HepG2 (cell line): ENCODE data around the gene SFXN5. TPM values are rescaled to one million over a fixed set of nuclear protein-coding genes. Genes with fewer than 3 reads are reported as not detected.
A peak's percentile ranks its signal among the peaks of the same experiment; 100 is the strongest.

Experiments
- EEA1 ChIP-seq: sonication (generic); formaldehyde crosslinking; IDR thresholded peaks from 2 replicates; pipeline ENCODE4 v1.5.1; 2020; ENCODE audit warnings: mild to moderate bottlenecking, missing genetic modification reagents, borderline replicate concordance
- ETV5 ChIP-seq: IDR thresholded peaks from 2 replicates; pipeline ENCODE4 v1.6.1; 2018; ENCODE audit warnings: missing biosample characterization, missing genetic modification reagents, inconsistent platforms, borderline replicate concordance
- KDM5B ChIP-seq: sonication (generic); formaldehyde crosslinking; IDR thresholded peaks from 2 replicates; pipeline ENCODE4 v1.4.0; 2020; ENCODE audit warnings: missing genetic modification reagents, mild to moderate bottlenecking, borderline replicate concordance
- MIXL1 ChIP-seq: IDR thresholded peaks from 2 replicates; pipeline ENCODE4 v1.6.1; 2016
- RORA ChIP-seq: sonication (generic); formaldehyde crosslinking; IDR thresholded peaks from 2 replicates; pipeline ENCODE4 v1.5.0; 2020; ENCODE audit warnings: mild to moderate bottlenecking, missing genetic modification reagents, moderate library complexity
- SIX4 ChIP-seq: sonication (generic); formaldehyde crosslinking; IDR thresholded peaks from 2 replicates; pipeline ENCODE4 v1.4.0; 2020; ENCODE audit warnings: missing genetic modification reagents
- WIZ ChIP-seq: sonication (generic); formaldehyde crosslinking; IDR thresholded peaks from 2 replicates; pipeline ENCODE4 v1.5.1; 2020; ENCODE audit warnings: mild to moderate bottlenecking, missing genetic modification reagents
- ZFP41 ChIP-seq: sonication (generic); formaldehyde crosslinking; IDR thresholded peaks from 2 replicates; pipeline ENCODE4 v1.4.0; 2020; ENCODE audit warnings: mild to moderate bottlenecking, missing genetic modification reagents, borderline replicate concordance
- ZNF510 ChIP-seq: sonication (generic); formaldehyde crosslinking; IDR thresholded peaks from 2 replicates; pipeline ENCODE4 v1.4.0; 2020; ENCODE audit warnings: low read depth, mild to moderate bottlenecking, missing genetic modification reagents
- ZNF672 ChIP-seq: sonication (generic); formaldehyde crosslinking; IDR thresholded peaks from 2 replicates; pipeline ENCODE4 v1.8.1; 2022; ENCODE audit warnings: missing genetic modification reagents
- ZSCAN30 ChIP-seq: sonication (generic); formaldehyde crosslinking; IDR thresholded peaks from 2 replicates; pipeline ENCODE4 v1.5.0; 2020; ENCODE audit warnings: mild to moderate bottlenecking, missing genetic modification reagents
- polyA plus RNA-seq, 8 experiments: library from polyadenylated mRNA; depleted of rRNA in 3 of 8; stranded (reverse) in 7 of 8; unstranded in 1 of 8; fragments of >200 nt; fragmentation: Illumina TruSeq in 4 of 8; extraction: Trizol in 4 of 8; gene quantifications; 2 replicates each; pipeline versions ENCODE4 v1.2.1 to v1.2.3, GENCODE V29; 2011 to 2016; ENCODE audit warnings: low read depth in 4 of 8, missing spikeins in 1 of 8, mixed read lengths in 1 of 8; ENCODE audit not compliant: insufficient read depth in 1 of 8
- total RNA-seq, 5 experiments: library from RNA; depleted of rRNA; stranded (reverse); fragments of >200 nt; fragmentation: Illumina TruSeq; extraction: Trizol; gene quantifications; 2 replicates each; pipeline ENCODE4 v1.2.3, GENCODE V29; 2016; ENCODE audit warnings: low read depth in 1 of 5
- TF ChIP-seq, protein P1 (sequence below): sonication (generic); formaldehyde crosslinking; IDR thresholded peaks from 2 replicates; pipeline ENCODE4 v1.4.0; 2020; ENCODE audit warnings: missing genetic modification reagents; ENCODE audit errors: not compliant biosample characterization
- TF ChIP-seq, protein P2 (sequence below): sonication (generic); formaldehyde crosslinking; IDR thresholded peaks from 2 replicates; pipeline ENCODE4 v1.4.0; 2020; ENCODE audit warnings: missing genetic modification reagents, borderline replicate concordance
- TF ChIP-seq, protein P3 (sequence below): sonication (generic); formaldehyde crosslinking; IDR thresholded peaks from 2 replicates; pipeline ENCODE4 v1.4.0; 2020; ENCODE audit warnings: missing genetic modification reagents
- TF ChIP-seq, protein P4 (sequence below): sonication (generic); formaldehyde crosslinking; conservative IDR thresholded peaks from 2 replicates; pipeline ENCODE4 v1.4.0; 2020; ENCODE audit warnings: missing genetic modification reagents
- TF ChIP-seq, protein P5 (sequence below): sonication (generic); formaldehyde crosslinking; IDR thresholded peaks from 2 replicates; pipeline ENCODE4 v1.4.0; 2020; ENCODE audit warnings: missing genetic modification reagents
- TF ChIP-seq, protein P6 (sequence below): sonication (generic); formaldehyde crosslinking; IDR thresholded peaks from 2 replicates; pipeline ENCODE4 v1.9.0; 2021; ENCODE audit warnings: missing genetic modification reagents, borderline replicate concordance

The SFXN5 gene
- total and polyA plus RNA-seq, 2 of the 13 experiments (the other 11 are each of a cell fraction or from before 2014, with no cell fraction given) = 34.9 to 37.4 TPM

DNA sequence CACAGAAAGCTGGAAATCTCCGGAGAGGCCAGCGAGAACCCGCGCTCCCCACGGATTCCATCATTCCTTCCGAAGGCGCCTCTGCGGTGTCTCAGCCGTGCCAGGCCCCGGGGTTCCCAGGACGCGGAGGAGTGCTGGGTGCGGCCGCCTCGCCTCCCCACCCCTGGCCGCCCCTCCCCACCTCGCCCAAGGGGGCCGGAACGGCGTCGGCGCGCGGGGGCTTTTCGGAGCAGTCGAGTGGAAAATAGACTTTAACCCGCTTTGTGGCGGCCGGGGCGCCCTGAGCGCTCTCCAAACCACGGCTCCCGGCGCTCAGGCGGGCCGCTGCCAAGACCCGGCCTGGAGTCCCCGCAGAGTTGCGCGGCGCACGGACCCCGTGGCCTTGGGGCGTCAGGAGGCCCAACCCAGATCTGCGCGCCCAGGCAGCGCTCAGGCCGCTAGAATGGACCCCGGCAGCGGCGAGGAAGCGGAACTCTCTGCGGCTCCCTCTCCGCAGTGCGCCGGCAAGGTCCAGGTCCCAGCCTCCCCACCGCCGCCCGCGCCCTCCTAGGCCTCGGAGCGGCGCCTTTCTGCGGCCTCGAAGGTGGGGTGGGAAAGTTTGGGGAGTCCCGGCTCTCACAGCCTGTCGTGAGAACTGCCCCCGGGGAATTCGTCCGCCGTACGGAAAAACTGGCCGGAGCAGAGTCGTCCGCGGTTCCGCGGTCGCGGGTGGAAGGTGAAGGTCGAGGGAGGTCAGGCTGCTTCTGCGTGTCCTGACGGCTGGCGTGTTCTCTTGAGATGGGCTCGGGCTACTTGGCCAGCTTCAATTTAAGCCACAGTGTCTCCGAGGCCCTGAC lies 155.4 kb downstream of the SFXN5 start (continued):
- TF ChIP-seq, protein P1, sequence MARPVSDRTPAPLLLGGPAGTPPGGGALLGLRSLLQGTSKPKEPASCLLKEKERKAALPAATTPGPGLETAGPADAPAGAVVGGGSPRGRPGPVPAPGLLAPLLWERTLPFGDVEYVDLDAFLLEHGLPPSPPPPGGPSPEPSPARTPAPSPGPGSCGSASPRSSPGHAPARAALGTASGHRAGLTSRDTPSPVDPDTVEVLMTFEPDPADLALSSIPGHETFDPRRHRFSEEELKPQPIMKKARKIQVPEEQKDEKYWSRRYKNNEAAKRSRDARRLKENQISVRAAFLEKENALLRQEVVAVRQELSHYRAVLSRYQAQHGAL (CRISPR knock-in tag) = no peak
- TF ChIP-seq, protein P2, sequence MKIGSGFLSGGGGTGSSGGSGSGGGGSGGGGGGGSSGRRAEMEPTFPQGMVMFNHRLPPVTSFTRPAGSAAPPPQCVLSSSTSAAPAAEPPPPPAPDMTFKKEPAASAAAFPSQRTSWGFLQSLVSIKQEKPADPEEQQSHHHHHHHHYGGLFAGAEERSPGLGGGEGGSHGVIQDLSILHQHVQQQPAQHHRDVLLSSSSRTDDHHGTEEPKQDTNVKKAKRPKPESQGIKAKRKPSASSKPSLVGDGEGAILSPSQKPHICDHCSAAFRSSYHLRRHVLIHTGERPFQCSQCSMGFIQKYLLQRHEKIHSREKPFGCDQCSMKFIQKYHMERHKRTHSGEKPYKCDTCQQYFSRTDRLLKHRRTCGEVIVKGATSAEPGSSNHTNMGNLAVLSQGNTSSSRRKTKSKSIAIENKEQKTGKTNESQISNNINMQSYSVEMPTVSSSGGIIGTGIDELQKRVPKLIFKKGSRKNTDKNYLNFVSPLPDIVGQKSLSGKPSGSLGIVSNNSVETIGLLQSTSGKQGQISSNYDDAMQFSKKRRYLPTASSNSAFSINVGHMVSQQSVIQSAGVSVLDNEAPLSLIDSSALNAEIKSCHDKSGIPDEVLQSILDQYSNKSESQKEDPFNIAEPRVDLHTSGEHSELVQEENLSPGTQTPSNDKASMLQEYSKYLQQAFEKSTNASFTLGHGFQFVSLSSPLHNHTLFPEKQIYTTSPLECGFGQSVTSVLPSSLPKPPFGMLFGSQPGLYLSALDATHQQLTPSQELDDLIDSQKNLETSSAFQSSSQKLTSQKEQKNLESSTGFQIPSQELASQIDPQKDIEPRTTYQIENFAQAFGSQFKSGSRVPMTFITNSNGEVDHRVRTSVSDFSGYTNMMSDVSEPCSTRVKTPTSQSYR (CRISPR knock-in tag) = peak; percentile 62; the same call in 1 of the 2 replicates
- TF ChIP-seq ZSCAN30 (CRISPR knock-in tag) = no peak
- TF ChIP-seq ZNF510 (CRISPR knock-in tag) = no peak
- TF ChIP-seq MIXL1 (CRISPR knock-in tag) = no peak
- no peak for TF ChIP-seq SIX4 (CRISPR knock-in tag)
- TF ChIP-seq WIZ = no peak
- no peak for TF ChIP-seq RORA (CRISPR knock-in tag)
- TF ChIP-seq, protein P3, sequence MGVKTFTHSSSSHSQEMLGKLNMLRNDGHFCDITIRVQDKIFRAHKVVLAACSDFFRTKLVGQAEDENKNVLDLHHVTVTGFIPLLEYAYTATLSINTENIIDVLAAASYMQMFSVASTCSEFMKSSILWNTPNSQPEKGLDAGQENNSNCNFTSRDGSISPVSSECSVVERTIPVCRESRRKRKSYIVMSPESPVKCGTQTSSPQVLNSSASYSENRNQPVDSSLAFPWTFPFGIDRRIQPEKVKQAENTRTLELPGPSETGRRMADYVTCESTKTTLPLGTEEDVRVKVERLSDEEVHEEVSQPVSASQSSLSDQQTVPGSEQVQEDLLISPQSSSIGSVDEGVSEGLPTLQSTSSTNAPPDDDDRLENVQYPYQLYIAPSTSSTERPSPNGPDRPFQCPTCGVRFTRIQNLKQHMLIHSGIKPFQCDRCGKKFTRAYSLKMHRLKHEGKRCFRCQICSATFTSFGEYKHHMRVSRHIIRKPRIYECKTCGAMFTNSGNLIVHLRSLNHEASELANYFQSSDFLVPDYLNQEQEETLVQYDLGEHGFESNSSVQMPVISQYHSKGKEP (CRISPR knock-in tag) = no peak
- TF ChIP-seq, protein P4, sequence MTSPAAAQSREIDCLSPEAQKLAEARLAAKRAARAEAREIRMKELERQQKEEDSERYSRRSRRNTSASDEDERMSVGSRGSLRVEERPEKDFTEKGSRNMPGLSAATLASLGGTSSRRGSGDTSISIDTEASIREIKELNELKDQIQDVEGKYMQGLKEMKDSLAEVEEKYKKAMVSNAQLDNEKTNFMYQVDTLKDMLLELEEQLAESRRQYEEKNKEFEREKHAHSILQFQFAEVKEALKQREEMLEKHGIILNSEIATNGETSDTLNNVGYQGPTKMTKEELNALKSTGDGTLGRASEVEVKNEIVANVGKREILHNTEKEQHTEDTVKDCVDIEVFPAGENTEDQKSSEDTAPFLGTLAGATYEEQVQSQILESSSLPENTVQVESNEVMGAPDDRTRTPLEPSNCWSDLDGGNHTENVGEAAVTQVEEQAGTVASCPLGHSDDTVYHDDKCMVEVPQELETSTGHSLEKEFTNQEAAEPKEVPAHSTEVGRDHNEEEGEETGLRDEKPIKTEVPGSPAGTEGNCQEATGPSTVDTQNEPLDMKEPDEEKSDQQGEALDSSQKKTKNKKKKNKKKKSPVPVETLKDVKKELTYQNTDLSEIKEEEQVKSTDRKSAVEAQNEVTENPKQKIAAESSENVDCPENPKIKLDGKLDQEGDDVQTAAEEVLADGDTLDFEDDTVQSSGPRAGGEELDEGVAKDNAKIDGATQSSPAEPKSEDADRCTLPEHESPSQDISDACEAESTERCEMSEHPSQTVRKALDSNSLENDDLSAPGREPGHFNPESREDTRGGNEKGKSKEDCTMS (CRISPR knock-in tag) = no peak
- TF ChIP-seq, protein P5, sequence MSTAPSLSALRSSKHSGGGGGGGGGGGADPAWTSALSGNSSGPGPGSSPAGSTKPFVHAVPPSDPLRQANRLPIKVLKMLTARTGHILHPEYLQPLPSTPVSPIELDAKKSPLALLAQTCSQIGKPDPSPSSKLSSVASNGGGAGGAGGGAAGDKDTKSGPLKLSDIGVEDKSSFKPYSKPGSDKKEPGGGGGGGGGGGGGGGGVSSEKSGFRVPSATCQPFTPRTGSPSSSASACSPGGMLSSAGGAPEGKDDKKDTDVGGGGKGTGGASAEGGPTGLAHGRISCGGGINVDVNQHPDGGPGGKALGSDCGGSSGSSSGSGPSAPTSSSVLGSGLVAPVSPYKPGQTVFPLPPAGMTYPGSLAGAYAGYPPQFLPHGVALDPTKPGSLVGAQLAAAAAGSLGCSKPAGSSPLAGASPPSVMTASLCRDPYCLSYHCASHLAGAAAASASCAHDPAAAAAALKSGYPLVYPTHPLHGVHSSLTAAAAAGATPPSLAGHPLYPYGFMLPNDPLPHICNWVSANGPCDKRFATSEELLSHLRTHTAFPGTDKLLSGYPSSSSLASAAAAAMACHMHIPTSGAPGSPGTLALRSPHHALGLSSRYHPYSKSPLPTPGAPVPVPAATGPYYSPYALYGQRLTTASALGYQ (CRISPR knock-in tag) = no peak
- TF ChIP-seq, protein P6, sequence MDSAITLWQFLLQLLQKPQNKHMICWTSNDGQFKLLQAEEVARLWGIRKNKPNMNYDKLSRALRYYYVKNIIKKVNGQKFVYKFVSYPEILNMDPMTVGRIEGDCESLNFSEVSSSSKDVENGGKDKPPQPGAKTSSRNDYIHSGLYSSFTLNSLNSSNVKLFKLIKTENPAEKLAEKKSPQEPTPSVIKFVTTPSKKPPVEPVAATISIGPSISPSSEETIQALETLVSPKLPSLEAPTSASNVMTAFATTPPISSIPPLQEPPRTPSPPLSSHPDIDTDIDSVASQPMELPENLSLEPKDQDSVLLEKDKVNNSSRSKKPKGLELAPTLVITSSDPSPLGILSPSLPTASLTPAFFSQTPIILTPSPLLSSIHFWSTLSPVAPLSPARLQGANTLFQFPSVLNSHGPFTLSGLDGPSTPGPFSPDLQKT (CRISPR knock-in tag) = no peak
- no peak for TF ChIP-seq ZNF672 (CRISPR knock-in tag)
- peak; percentile 80; the same call in 1 of the 2 replicates for TF ChIP-seq KDM5B (CRISPR knock-in tag)
- TF ChIP-seq ZFP41 = peak; percentile 16; the same call in 1 of the 2 replicates
- TF ChIP-seq ETV5 (CRISPR knock-in tag) = peak; percentile 36; the same call in 1 of the 2 replicates
- no peak for TF ChIP-seq EEA1
